ENCODE data around the gene GIMAP6.

Gene GIMAP6

GRCh38 chr7:150656047-150656446 lies 23.9 kb upstream of the GIMAP6 start:
- H3K18ac ChIP-seq (ENCODE audit: low read length), result no peak overlapping the region
- no peaks in the 10 kb centered on the region for H3K79me2 ChIP-seq (ENCODE audit: control insufficient read depth, insufficient read depth, low read length)
- H3K23ac ChIP-seq (ENCODE audit: low read length), result no peak overlapping the region
- no peak overlapping the region for H3K4me2 ChIP-seq (ENCODE audit: low read length)
- DNase-seq, result no peak
- no peak overlapping the region for H3K56ac ChIP-seq (ENCODE audit: low read length)
- no peak overlapping the region for H4K8ac ChIP-seq (ENCODE audit: low read depth, low read length)
- no peak overlapping the region for H2BK120ac ChIP-seq (ENCODE audit: low read depth, low read length)
- no peaks in the 10 kb centered on the region for H3K36me3 ChIP-seq (ENCODE audit: control insufficient read depth, insufficient read depth, low read length)
- no peaks in the 10 kb centered on the region for H3K4me1 ChIP-seq (ENCODE audit: control insufficient read depth, low read depth, low read length)
- no peaks in the 10 kb centered on the region for H3K79me1 ChIP-seq (ENCODE audit: low read length)
- no peak overlapping the region for H3K9ac ChIP-seq (ENCODE audit: low read length)
- no peak overlapping the region for H2BK15ac ChIP-seq (replicated peaks; ENCODE audit: low read depth)
- H3K4ac ChIP-seq (ENCODE audit: low read depth, low read length), result no peak overlapping the region
- no peaks in the 10 kb centered on the region for H3K27me3 ChIP-seq (ENCODE audit: insufficient read depth, low read length, poor library complexity)
- no peak overlapping the region for H2BK5ac ChIP-seq (ENCODE audit: low read length)
- WGBS (ENCODE audit: extremely low coverage, insufficient coverage, low lambda C conversion rate), result no CpG with 5 or more reads among the region's 5 CpGs
- no peak overlapping the region for H4K5ac ChIP-seq (ENCODE audit: low read length)
- no peak overlapping the region for H3K27ac ChIP-seq (ENCODE audit: low read depth, low read length)
- H3K4me3 ChIP-seq (ENCODE audit: low read length), result no peak overlapping the region
- H2AK5ac ChIP-seq (ENCODE audit: low read length), result no peak overlapping the region

GRCh38 chr7:150654692-150655091 lies 22.5 kb upstream of the GIMAP6 start:
- H3K18ac ChIP-seq (ENCODE audit: low read length), result no peak overlapping the region
- no peak overlapping the region for H2BK15ac ChIP-seq (replicated peaks; ENCODE audit: low read depth)
- H2BK120ac ChIP-seq (ENCODE audit: low read depth, low read length), result no peak overlapping the region
- H3K79me1 ChIP-seq (ENCODE audit: low read length), result no peaks in the 10 kb centered on the region
- no CpG with 5 or more reads among the region's 2 CpGs for WGBS (ENCODE audit: extremely low coverage, insufficient coverage, low lambda C conversion rate)
- no peak overlapping the region for H3K4me3 ChIP-seq (ENCODE audit: low read length)
- no peak overlapping the region for H3K4ac ChIP-seq (ENCODE audit: low read depth, low read length)
- H3K56ac ChIP-seq (ENCODE audit: low read length), result no peak overlapping the region
- H3K4me2 ChIP-seq (ENCODE audit: low read length), result no peak overlapping the region
- H3K27me3 ChIP-seq (ENCODE audit: insufficient read depth, low read length, poor library complexity), result no peaks in the 10 kb centered on the region
- H3K27ac ChIP-seq (ENCODE audit: low read depth, low read length), result no peak overlapping the region
- H4K8ac ChIP-seq (ENCODE audit: low read depth, low read length), result no peak overlapping the region
- no peak overlapping the region for H4K5ac ChIP-seq (ENCODE audit: low read length)
- no peaks in the 10 kb centered on the region for H3K79me2 ChIP-seq (ENCODE audit: control insufficient read depth, insufficient read depth, low read length)
- DNase-seq, result peak; percentile 19
- H3K4me1 ChIP-seq (ENCODE audit: control insufficient read depth, low read depth, low read length), result no peaks in the 10 kb centered on the region
- no peak overlapping the region for H2AK5ac ChIP-seq (ENCODE audit: low read length)
- H3K9ac ChIP-seq (ENCODE audit: low read length), result no peak overlapping the region
- H3K23ac ChIP-seq (ENCODE audit: low read length), result no peak overlapping the region
- no peak overlapping the region for H2BK5ac ChIP-seq (ENCODE audit: low read length)
- no peaks in the 10 kb centered on the region for H3K36me3 ChIP-seq (ENCODE audit: control insufficient read depth, insufficient read depth, low read length)

- Histone ChIP-seq H3K4ac (ENCODE audit: low read depth, low read length) (no peak overlapping the region), H3K36me3 (ENCODE audit: control insufficient read depth, insufficient read depth, low read length) (no peaks in the 10 kb centered on the region), H3K18ac (ENCODE audit: low read length) (no peak overlapping the region), H3K79me2 (ENCODE audit: control insufficient read depth, insufficient read depth, low read length) (no peaks in the 10 kb centered on the region), H3K27me3 (ENCODE audit: insufficient read depth, low read length, poor library complexity) (no peaks in the 10 kb centered on the region), H4K8ac (ENCODE audit: low read depth, low read length) (no peak overlapping the region), H2BK5ac (ENCODE audit: low read length) (no peak overlapping the region), H2BK120ac (ENCODE audit: low read depth, low read length) (no peak overlapping the region), H3K4me1 (ENCODE audit: control insufficient read depth, low read depth, low read length) (no peaks in the 10 kb centered on the region), H3K4me2 (ENCODE audit: low read length) (no peak overlapping the region), H3K23ac (ENCODE audit: low read length) (no peak overlapping the region), H3K56ac (ENCODE audit: low read length) (no peak overlapping the region), H3K4me3 (ENCODE audit: low read length) (no peak overlapping the region), H3K9ac (ENCODE audit: low read length) (no peak overlapping the region), H2AK5ac (ENCODE audit: low read length) (no peak overlapping the region), H3K79me1 (ENCODE audit: low read length) (no peaks in the 10 kb centered on the region), H2BK15ac (replicated peaks; ENCODE audit: low read depth) (no peak overlapping the region), H4K5ac (ENCODE audit: low read length) (no peak overlapping the region), H3K27ac (ENCODE audit: low read depth, low read length) (no peak overlapping the region)
- no peak for DNase-seq
- WGBS (ENCODE audit: extremely low coverage, insufficient coverage, low lambda C conversion rate), result no CpG with 5 or more reads among the region's 3 CpGs
Observed at GRCh38 chr7:150649080-150649385, 16.8 kb upstream of the GIMAP6 start.

GRCh38 chr7:150648353-150649079 lies 16.3 kb upstream of the GIMAP6 start:
- no peak overlapping the region for H3K4me3 ChIP-seq (ENCODE audit: low read length)
- H3K4ac ChIP-seq (ENCODE audit: low read depth, low read length), result no peak overlapping the region
- DNase-seq, result no peak
- H3K4me2 ChIP-seq (ENCODE audit: low read length), result no peak overlapping the region
- no peak overlapping the region for H3K23ac ChIP-seq (ENCODE audit: low read length)
- H3K4me1 ChIP-seq (ENCODE audit: control insufficient read depth, low read depth, low read length), result no peaks in the 10 kb centered on the region
- no peak overlapping the region for H2AK5ac ChIP-seq (ENCODE audit: low read length)
- no peak overlapping the region for H4K8ac ChIP-seq (ENCODE audit: low read depth, low read length)
- no peaks in the 10 kb centered on the region for H3K79me2 ChIP-seq (ENCODE audit: control insufficient read depth, insufficient read depth, low read length)
- no peaks in the 10 kb centered on the region for H3K79me1 ChIP-seq (ENCODE audit: low read length)
- H3K36me3 ChIP-seq (ENCODE audit: control insufficient read depth, insufficient read depth, low read length), result no peaks in the 10 kb centered on the region
- H3K27ac ChIP-seq (ENCODE audit: low read depth, low read length), result no peak overlapping the region
- no peak overlapping the region for H3K18ac ChIP-seq (ENCODE audit: low read length)
- H2BK15ac ChIP-seq (replicated peaks; ENCODE audit: low read depth), result no peak overlapping the region
- no peak overlapping the region for H4K5ac ChIP-seq (ENCODE audit: low read length)
- no peaks in the 10 kb centered on the region for H3K27me3 ChIP-seq (ENCODE audit: insufficient read depth, low read length, poor library complexity)
- H3K56ac ChIP-seq (ENCODE audit: low read length), result no peak overlapping the region
- no peak overlapping the region for H2BK120ac ChIP-seq (ENCODE audit: low read depth, low read length)
- H2BK5ac ChIP-seq (ENCODE audit: low read length), result no peak overlapping the region
- no CpG with 5 or more reads among the region's 3 CpGs for whole genome bisulfite sequencing (ENCODE audit: extremely low coverage, insufficient coverage, low lambda C conversion rate)
- H3K9ac ChIP-seq (ENCODE audit: low read length), result no peak overlapping the region

GRCh38 chr7:150645259-150646020 lies 13.3 kb upstream of the GIMAP6 start:
- H2BK5ac ChIP-seq (ENCODE audit: low read length), result no peak overlapping the region
- no peak overlapping the region for H3K23ac ChIP-seq (ENCODE audit: low read length)
- no peak overlapping the region for H3K27ac ChIP-seq (ENCODE audit: low read depth, low read length)
- H3K4me1 ChIP-seq (ENCODE audit: control insufficient read depth, low read depth, low read length), result no peaks in the 10 kb centered on the region
- no peak for DNase-seq
- H3K36me3 ChIP-seq (ENCODE audit: control insufficient read depth, insufficient read depth, low read length), result no peaks in the 10 kb centered on the region
- no peak overlapping the region for H3K56ac ChIP-seq (ENCODE audit: low read length)
- H3K4me3 ChIP-seq (ENCODE audit: low read length), result no peak overlapping the region
- WGBS (ENCODE audit: extremely low coverage, insufficient coverage, low lambda C conversion rate), result no CpG with 5 or more reads among the region's 6 CpGs
- no peak overlapping the region for H2AK5ac ChIP-seq (ENCODE audit: low read length)
- H3K4ac ChIP-seq (ENCODE audit: low read depth, low read length), result no peak overlapping the region
- no peaks in the 10 kb centered on the region for H3K79me1 ChIP-seq (ENCODE audit: low read length)
- no peaks in the 10 kb centered on the region for H3K79me2 ChIP-seq (ENCODE audit: control insufficient read depth, insufficient read depth, low read length)
- H4K8ac ChIP-seq (ENCODE audit: low read depth, low read length), result no peak overlapping the region
- no peak overlapping the region for H3K18ac ChIP-seq (ENCODE audit: low read length)
- H3K9ac ChIP-seq (ENCODE audit: low read length), result no peak overlapping the region
- no peaks in the 10 kb centered on the region for H3K27me3 ChIP-seq (ENCODE audit: insufficient read depth, low read length, poor library complexity)
- no peak overlapping the region for H2BK15ac ChIP-seq (replicated peaks; ENCODE audit: low read depth)
- no peak overlapping the region for H4K5ac ChIP-seq (ENCODE audit: low read length)
- no peak overlapping the region for H3K4me2 ChIP-seq (ENCODE audit: low read length)
- no peak overlapping the region for H2BK120ac ChIP-seq (ENCODE audit: low read depth, low read length)
